NCI-H2227 treated with DMSO at 0.1 percent for 48 hours (cell line): ENCODE measurements around the gene SBF2.
A peak's percentile ranks its signal among the peaks of the same experiment; 100 is the strongest.

ENCODE experiments used
- DNase-seq: peaks from one replicate; lab custom pipeline; 2025; lab: John Stamatoyannopoulos, UW

SBF2 gene

DNA sequence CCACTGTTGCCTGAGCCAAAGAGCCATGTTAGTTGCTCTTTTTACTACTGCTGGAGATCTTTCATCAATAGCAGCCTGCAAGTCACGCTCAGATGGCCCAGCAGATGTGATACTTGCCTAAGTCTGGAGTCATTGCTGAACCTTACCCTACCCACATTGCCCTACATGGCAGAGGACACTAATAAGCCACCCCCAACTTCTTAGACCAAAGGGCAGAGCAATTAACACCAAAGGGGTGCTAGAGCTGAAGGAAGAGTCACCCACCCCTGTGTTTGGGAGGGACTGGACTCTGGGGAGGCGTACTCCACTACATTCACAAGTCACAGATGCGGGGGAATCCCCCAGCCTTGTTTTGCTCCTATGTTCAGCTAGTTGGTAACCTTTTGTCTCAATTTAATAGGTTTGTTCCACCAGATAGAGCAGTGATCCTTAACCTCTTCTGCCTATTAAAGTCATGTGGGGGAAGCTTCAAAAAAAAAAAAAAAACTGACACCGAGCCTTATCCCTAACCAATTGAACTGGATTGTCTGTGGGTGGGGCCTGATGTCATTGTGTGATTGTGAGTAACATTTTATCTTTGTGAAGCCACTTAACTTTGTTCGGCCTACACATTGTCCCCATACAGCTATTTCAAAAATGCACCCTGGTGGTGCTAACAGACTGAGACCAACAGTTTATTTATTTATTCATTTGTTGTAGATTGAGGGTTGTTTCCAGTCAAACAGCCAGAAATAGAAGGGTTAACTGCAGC, 23.9 kb upstream of the SBF2 start:
- no peak for DNase-seq

DNA sequence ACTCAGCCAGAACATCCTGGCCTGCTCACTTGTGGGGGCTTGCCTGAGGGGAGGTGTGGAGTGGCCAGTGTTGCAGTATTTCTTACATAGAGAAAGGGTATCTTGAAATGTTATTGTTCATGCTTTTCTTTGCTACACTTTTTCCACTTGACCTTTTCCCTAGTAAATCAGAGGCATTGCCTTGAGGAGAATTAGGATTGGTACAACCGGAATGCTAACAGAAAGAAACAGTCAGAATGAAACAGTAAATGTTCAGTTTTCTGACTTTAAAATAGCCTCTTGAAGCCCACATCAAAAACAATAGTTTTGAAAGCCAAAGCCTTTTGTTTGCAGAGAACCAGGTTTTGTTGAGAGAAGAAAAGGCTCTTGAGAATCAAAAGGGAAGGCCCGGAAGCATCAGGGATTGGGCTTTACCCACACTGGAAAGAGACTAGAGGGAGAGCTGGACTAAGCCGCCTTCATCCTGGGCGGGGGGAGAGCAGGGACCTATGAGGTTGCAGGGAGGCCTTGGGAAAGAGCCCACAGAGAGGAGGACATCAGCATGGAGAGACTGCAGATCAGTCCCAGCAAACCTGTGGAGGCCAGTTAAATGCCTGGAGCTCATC, 23.2 kb upstream of the SBF2 start:
- DNase-seq = peak; percentile 11

DNA sequence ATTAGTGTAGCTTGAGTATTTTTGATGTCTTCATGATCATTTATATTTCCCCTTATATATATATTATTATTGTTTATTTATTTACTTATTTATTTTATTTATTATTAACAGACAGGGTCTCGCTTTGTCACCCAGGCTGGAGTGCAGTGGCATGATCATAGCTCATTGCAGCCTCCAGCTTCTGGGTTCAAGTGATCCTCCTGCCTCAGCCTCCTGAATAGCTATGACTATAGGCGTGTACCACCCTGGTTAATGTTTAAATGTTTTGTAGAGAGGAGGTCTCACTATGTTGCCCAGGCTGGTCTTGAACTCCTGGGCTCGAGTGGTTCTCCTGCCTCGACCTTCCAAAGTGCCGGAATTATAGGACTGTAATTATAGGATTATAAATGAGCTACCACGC, 21.1 kb upstream of the SBF2 start:
- no peak for DNase-seq

DNA sequence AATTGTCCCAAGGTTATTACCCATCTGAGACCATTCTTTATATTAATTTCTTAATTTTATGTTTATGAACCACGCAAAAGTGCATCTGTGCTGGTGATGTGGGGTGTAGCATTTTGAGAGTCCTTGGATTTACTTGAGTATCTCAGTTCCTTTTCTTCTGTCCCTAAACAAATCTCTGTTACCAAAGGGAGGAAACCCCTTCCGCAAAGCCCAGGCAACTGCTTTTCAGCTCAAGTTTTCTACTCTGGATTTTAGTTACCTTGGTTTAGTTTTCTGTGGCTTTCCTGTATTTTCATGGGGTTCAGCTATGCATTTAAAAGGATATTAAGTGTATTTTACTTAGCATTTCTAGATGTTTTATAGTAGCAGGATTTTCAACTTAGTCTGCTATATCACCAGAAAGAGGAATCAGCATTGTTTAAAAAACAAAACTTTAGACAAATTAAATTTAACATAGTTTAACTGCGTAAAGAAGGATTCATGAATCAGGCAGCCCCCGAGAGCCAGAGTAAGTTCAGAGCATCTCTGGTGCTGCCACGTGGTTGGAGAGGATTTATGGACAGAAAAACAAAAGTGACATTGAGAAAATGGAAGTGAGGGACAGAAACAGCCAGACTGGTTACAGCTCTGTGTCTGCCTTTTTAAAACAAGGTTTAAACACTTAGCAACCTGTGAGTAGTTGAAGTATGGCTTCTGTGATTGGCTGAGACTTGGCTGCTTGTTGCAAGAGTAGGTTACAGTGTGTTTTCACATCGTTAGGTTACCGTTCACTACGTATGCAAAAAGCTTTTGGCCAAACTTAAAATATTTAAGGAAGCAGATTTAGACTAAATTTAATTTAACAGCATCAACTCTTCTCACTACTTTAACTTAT, 20.4 kb upstream of the SBF2 start:
- peak; percentile 66 for DNase-seq

DNA sequence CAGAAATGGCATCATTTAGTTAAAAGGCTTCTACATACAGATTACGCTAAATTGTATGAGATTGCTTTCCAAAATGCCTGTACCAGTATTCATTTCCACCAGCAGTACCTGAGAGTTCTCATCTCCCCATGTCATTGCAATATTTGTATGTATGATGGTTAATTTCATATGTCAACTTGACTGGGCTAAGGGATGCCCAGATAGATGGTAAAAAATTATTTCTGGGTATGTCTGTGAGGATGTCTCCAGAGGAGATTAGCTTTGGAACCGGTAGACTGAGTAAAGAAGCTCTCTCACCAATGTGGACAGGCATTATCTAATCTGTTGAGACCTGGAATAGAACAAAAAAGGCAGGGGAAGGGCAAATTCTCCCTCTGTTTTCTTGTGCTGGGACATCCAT, 17.8 kb upstream of the SBF2 start:
- DNase-seq = no peak

DNA sequence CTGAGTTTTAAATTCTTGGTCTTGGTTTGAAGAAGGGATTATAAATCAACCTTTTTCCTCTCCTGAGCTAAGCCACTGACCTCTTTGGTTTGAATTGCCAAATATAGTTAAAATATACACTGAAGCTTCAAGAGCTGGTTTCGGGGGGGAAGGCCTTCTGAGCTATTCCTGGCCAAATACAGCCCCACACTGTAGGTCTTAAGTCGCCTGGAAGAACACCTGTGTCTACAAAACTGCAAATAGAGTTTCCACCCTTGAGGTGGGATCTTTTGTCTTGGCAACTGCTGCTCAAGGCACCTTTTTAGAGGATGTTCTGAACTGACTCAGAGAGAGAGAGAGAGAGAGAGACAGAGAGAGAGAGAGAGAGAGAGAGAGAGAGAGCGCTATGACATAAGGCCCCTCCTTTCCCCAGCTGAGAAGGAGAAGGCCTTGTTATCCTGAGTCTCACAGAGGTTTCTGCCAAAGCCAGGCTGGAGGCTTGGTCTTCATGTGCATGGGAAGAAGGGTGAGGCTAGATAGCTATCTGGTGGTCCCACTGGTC, 16.4 kb upstream of the SBF2 start:
- no peak for DNase-seq

DNA sequence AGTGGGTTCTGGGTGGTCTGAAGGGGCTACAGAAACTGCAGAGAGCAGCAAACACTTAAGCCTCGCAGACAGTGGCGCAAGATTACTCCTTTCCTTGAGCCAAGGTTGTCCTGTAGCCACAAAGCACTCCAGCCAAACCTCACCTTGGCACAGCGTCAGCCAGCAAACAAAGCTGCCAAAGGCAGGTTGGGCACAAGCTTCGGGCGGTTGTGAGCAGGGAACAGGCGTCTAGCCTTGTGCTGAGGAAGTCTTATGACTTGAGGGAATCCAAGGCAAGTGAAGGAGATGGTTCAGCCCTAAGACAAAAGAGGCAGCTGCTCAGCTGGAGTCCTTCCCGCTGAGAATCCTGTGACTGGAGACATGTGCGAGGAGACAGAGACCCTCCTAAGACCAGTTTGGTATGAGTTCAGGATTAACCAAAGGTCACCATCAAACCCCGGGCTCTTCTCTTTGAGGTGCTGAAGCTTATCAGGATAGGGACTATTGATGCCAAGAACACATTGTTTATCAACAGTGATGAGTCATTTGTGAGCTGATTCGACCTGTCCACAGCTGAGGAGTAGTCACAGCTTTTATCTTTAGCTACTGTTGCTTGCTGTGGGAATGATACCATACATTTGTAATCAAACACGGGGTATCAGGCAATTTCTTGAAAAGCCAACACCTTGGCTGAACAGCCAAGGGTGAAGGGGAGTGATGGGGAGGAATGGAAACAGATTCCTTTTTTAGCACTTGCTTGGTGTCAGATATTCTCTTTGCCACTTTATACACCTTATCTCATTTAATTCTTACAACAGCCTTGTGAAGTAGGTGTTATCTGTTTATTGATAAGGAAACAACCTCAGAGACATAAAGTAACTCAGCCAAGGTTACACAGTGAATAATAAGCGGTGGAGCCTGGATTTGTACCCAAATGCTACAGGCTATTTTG, 15.4 kb upstream of the SBF2 start:
- DNase-seq = no peak

DNA sequence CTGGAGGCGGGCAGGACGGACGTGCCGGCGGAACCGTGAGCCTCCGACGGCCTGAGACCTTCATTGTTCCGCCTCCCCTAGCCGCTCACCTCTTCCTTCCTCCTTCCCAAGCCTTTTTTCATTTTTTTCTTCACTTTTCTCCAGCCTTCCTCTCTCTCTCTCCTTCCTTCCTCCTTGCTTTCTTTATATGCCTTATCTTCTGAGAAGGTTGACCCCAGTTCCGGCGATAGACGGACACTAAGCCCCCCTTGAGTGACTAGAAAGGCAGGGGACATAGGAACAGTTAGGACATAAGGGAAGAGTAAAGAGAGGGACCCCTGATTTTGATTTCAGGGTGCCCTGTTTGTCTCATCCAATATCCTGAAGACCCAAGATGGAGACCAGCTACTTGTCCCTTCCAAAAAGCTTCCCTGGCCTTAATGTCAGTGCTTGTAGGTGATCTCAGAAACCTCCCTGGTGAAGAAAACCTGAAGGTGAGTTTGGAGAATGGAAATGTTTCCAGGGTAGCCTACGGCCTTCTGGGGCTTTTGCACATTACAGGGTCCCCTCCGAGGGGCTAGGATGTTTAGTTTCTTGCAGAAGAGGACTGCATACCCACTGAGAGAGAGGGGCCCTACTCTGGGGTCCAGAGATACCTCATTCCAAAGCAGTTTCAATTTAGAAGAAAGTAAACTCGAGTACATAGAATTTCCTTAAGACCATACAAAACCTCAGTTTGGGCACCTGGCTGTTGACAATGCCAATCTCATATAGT, 14.4 kb upstream of the SBF2 start:
- DNase-seq = no peak

DNA sequence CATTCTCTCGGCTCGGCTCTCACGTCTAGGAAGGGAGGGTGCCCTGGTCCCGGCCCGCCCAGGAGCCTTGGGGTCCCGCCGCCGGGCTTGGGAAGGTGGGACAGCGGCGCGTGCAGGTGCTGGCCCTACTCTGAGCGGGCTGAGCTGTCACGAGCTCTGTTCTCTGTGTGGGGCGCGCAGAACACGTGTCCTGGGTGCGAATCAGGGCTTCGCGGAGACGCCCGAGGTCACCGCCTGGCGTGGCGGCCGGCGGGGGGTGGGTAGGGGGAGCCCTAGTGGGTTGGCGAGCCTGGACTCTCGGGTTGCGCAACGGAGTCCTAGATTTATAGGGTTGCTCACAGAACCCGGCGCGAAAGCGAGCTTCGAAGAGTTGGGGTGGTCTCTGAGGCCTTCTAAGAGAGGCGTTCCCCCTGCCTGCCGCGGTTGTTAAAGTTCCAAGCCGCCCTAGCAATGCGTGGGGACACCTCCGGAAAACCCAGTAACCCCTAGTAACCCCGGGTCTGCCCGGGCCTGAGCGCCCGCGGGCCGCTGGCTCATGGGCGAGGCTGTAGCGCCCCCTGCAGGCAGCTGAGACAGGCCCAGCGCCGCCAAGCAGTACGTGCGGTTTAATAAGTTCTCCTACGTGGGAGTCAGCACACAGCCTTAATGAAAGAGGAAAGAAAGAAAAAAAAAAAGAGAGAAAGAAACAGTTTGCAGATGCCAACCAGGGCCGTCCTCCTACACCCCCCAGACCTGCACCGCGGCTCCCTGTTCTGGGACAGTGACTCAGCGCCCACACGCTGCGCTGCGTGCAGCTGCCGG, 13.6 kb upstream of the SBF2 start:
- peak; percentile 58 for DNase-seq

DNA sequence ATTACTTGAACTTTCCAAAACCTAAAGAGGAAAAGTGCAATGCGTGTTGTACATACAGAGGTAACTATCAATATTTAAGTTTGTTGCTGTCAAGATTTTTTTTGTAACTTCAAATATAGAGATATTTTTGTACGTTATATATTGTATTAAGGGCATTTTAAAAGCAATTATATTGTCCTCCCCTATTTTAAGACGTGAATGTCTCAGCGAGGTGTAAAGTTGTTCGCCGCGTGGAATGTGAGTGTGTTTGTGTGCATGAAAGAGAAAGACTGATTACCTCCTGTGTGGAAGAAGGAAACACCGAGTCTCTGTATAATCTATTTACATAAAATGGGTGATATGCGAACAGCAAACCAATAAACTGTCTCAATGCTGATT, 13.0 kb upstream of the SBF2 start:
- no peak for DNase-seq

DNA sequence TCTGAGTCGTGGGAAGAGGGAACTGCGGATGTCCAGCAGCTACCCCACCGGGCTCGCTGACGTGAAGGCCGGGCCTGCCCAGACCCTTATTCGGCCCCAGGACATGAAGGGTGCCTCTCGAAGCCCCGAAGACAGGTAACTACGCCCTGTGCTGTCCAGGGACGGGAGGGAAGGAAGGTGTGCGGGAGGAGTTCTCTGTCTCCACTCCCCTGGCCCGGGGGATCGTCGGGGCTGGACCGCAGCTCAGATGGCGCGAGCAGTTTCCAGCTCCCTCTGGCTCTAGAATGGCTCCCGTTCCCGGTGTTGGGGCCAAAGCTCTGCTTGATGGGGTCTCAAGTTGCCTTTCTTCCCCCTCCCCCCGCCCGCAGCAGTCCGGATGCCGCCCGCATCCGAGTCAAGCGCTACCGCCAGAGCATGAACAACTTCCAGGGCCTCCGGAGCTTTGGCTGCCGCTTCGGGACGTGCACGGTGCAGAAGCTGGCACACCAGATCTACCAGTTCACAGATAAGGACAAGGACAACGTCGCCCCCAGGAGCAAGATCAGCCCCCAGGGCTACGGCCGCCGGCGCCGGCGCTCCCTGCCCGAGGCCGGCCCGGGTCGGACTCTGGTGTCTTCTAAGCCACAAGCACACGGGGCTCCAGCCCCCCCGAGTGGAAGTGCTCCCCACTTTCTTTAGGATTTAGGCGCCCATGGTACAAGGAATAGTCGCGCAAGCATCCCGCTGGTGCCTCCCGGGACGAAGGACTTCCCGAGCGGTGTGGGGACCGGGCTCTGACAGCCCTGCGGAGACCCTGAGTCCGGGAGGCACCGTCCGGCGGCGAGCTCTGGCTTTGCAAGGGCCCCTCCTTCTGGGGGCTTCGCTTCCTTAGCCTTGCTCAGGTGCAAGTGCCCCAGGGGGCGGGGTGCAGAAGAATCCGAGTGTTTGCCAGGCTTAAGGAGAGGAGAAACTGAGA, 12.2 kb upstream of the SBF2 start:
- DNase-seq = no peak

DNA sequence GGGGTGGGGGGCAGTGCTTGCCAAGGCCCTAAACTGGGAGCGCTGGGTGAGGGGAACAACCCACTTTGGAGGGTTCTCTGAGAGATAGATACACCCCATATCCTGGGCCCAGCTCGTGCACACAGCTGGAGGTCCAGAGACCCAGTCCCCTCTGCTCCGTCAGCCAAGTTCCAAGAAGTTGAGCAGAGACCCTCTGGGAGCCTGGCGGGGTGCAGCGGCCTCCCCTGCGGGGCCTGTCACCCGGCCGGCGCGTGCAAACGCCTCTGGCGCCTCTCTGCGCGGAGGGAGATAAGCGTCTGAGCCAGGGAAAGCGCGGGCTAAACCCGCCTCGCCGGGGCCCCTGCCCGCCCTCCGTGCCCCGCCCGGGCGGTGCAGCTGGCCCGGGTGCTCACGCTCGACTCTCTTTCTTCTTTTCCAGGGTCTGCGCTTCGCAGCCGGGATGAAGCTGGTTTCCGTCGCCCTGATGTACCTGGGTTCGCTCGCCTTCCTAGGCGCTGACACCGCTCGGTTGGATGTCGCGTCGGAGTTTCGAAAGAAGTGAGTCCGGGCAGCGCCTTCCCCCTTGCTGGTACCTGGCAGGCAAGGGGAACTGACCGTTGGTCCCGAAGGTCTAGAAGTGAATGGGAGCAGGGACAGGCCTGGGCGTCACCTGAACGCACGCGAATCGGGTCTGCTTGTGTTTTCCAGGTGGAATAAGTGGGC, 11.4 kb upstream of the SBF2 start:
- no peak for DNase-seq

DNA sequence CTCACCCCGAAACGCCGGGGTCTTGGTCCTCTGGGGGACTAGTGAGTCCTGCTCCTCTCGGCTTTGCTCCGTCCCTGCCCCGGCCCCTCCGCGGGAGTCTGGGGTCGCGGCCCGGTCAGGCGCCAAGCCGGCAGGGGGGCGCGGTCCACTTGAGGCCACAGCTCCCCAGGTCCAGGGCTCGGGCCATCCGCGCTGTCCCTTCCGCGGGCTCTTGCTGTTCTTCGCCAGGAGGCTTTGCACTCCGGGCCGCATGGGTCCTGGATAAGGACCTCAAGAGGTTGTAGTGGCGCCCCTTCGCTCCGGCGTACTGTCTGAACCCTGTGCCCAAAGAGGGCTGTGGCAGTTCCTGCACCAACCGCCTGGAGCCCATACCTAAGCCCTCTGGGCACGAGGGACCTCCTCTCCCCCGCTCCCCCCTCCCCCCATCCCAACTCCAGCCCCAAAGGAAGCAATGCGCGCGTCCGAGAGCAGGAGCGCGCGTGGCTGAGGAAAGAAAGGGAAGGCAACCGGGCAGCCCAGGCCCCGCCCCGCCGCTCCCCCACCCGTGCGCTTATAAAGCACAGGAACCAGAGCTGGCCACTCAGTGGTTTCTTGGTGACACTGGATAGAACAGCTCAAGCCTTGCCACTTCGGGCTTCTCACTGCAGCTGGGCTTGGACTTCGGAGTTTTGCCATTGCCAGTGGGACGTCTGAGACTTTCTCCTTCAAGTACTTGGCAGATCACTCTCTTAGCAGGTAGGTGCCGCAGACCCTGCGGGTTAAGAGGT, 10.7 kb upstream of the SBF2 start, which contains the start of gene ADM:
ADM (plus strand) TSS at position 579 of the 767 bp plus-strand sequence. CDS start 628 bp downstream, outside the sequence.
- DNase-seq = no peak

DNA sequence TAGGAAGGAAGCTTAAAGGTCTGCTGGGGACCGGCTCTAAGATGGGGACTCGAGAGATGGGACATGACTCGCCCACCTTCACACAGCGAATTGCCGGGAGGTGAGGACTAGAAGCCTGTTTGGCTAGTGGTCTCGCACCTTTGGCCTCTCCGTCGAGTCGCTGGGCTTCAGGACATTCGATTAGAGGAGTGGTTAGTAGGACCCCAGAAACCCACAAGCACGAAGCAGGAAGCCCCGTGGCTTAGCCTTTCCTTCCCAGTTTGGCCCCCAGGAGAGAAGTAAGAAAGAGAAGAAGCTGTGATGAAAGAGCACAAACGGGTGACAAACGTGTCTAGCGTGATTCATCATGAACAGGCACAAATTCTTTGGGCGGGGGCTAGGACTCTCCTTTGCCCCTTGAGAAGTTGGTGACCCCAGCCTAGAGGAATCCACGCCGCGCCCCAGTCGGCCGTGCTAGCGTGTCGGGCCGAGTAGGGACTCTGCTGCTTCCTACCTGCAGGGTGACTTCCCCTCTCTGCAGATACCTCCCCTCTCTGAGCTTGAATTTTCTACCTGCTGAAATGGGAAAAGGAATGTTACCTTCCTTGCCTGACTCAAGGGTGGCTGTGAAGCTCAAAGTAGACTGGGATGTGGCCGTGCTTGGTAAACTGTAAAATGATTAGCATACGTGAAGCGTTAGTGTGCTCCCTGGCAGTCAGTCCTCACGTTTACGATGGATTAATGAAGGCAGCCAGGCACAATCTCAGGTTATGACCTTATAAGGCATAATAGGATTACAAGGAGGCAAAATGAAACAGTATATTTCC, 9.7 kb upstream of the SBF2 start:
- DNase-seq = no peak

DNA sequence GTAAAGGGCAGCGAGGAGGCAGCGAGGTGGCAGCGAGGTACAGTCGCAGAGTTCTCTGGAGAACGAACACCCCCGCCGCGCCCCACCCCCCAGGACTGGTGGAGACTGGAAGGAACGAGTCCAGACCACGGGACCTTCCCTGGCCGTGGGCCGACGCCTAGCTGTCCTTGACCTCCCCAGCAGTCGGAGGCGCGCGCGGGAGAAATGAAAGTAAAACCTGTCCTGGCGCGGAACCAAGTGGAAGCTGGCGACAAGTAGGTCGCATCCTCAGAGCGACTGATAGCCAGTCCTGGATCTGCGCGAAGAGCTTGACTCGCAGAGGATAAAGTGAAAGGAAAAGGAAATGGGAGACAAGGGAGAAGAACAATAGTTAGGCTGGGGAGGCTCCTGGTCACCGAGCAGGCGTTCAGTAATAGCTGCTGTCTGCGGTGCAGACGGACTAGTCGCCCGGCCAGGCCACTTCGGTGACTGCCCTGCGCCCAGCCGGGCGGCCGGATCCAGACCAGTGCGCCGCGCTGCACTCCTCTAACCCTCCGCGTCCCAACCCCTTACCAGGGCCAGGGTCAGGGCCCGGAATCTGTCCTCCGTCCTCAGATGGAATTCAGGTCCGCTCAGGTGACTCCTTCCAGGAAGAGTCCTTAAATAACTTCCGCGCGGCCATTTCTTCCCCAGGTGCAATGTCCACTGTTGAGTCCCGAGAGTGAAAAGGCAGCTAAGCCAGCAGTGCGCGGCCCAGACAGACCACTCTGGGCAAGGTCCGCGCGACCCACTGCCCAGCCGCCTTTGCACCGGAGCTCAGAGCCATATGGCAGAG, 8.9 kb upstream of the SBF2 start:
- peak; percentile 23 for DNase-seq

DNA sequence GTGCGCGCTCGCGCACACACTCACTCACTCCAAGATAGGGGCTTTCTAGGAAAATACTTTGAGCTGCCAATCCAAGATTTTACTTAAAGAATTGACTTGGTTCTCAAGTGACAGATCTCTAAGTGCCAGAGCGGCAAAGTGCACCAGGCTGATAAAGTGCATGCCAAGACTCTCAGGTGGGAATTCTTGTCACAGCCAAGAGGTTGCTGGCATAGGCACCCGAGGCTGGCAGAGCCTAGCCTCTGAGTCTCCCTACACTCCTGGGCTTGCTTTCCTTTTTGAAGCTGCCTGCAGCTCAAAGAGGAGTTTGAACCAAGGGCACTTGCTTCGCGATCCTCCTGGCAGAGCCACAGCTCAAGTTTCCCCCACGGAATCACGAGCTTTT, 8.3 kb upstream of the SBF2 start:
- no peak for DNase-seq
